ENCODE data around the gene TEX53.

DNA sequence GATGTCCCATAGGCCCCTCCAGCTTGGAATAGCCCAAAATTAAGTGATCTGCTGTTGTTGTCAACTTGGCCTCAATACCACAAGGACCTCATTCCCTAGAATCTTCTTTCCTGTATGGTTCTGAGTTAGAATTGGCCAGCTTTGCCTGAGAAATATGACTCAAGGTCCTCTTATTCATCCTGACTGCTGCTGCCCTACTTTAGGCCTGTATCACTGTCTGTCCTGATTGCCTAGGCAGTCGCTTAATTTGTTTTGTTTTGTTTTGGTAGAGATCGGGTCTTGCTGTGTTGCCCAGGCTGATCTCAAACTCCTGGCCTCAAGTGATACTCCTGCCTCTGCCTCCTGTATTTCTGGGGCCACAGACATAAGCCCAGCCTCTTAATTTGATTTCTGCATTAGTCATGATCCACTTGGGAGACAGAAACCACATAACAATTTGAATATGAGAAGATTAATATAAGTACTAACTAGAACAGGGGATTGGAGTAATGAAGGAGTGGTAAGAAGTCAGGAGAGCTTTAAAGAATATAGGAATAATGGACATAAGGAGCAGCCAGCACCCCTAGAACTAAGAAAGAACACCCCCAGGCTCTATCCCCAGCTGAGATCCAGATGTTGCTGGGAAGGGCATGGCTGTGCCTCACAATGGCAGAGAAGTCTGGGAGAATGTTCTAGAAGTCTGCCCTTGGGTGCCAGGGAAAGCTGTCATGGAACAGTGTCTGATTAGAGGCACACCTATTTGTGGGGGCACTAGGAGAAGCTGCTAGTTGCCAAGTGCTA lies 4.6 kb downstream of the TEX53 start:
- TF ChIP-seq EP300 (IDR thresholded peaks at IDR 0.05; ENCODE audit: borderline replicate concordance in 1 of 2, low read depth in 1 of 2, low read length in 1 of 2) = no peak
- TF ChIP-seq FOXJ3 (CRISPR knock-in tag; IDR thresholded peaks at IDR 0.05) = no peak
- TF ChIP-seq RFX5 (IDR thresholded peaks at IDR 0.05; ENCODE audit: low read length) = no peak
- TF ChIP-seq SMC3 (IDR thresholded peaks at IDR 0.05; ENCODE audit: low read depth, low read length) = no peak
- no peak for TF ChIP-seq TCF12 (IDR thresholded peaks at IDR 0.05)
- no peak for TF ChIP-seq ELF1 (IDR thresholded peaks at IDR 0.05)
- TF ChIP-seq CTCF (IDR thresholded peaks at IDR 0.05) = no peak
- no peak for TF ChIP-seq ZBTB33 (IDR thresholded peaks at IDR 0.05; ENCODE audit: borderline replicate concordance, low read depth)
- TF ChIP-seq, protein P1, sequence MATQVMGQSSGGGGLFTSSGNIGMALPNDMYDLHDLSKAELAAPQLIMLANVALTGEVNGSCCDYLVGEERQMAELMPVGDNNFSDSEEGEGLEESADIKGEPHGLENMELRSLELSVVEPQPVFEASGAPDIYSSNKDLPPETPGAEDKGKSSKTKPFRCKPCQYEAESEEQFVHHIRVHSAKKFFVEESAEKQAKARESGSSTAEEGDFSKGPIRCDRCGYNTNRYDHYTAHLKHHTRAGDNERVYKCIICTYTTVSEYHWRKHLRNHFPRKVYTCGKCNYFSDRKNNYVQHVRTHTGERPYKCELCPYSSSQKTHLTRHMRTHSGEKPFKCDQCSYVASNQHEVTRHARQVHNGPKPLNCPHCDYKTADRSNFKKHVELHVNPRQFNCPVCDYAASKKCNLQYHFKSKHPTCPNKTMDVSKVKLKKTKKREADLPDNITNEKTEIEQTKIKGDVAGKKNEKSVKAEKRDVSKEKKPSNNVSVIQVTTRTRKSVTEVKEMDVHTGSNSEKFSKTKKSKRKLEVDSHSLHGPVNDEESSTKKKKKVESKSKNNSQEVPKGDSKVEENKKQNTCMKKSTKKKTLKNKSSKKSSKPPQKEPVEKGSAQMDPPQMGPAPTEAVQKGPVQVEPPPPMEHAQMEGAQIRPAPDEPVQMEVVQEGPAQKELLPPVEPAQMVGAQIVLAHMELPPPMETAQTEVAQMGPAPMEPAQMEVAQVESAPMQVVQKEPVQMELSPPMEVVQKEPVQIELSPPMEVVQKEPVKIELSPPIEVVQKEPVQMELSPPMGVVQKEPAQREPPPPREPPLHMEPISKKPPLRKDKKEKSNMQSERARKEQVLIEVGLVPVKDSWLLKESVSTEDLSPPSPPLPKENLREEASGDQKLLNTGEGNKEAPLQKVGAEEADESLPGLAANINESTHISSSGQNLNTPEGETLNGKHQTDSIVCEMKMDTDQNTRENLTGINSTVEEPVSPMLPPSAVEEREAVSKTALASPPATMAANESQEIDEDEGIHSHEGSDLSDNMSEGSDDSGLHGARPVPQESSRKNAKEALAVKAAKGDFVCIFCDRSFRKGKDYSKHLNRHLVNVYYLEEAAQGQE (IDR thresholded peaks at IDR 0.05; ENCODE audit: low read depth, low read length) = no peak
- no peak for TF ChIP-seq TAF1 (IDR thresholded peaks at IDR 0.05; ENCODE audit: borderline replicate concordance, low read depth, low read length)
- no peak for TF ChIP-seq GABPA (IDR thresholded peaks at IDR 0.05; ENCODE audit: low read depth)
- TF ChIP-seq EZH2phosphoT487 (IDR thresholded peaks at IDR 0.05; ENCODE audit: borderline replicate concordance, low read depth) = no peak
- no peak for TF ChIP-seq MAX (IDR thresholded peaks at IDR 0.05; ENCODE audit: low read depth)
